Measurements from ENCODE around the gene HACE1. TPM values are rescaled to one million over a fixed set of nuclear protein-coding genes. Genes with fewer than 3 reads are reported as not detected.

The HACE1 gene
- total RNA-seq, 1 donor = 16.6 TPM

DNA sequence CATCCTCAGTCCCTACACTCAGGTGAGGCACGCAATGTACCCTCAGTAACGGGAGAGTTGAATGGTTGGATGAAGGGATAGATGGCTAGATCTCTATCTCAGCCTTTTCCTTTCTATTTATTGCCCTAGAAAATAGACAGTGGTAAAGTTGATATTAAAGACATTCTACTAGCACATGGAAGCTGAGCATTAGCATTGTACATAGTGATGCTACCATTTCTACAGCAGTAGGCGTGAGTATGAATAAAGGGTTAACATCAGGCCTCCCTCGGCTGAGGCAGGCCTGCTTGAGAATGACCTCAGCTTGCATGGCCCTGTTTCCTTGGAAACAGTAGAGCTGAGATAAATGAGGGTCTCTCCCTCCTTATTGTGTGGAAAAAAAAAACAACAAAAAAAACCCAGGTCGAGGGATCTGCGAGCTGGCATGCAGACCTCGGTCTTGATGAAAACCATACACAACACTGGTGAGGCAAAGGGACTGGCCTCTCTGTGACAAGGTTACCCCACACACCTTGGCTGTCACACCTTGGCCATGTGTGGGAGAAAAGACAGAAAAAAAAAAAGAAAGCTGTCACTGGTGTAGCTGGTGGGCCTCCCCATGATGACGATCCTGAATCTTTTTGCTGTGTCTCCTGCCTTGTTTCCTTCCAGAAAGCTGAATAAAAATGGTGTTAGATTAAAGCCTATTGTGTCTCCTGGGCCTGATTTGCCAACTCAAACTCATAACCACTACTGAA is 160.0 kb downstream of the HACE1 start:
- Histone ChIP-seq H3K36me3 (ENCODE audit: insufficient read depth, low read length) (no peaks in the 10 kb centered on the region), H3K9me3 (ENCODE audit: low read depth, low read length) (no peaks in the 10 kb centered on the region), H3K4me2 (ENCODE audit: insufficient read depth, low read length) (no peak overlapping the region), H3K27me3 (ENCODE audit: insufficient read depth, low read length) (no peaks in the 10 kb centered on the region), H2AFZ (ENCODE audit: low read length) (no peak overlapping the region), H3K4me3 (ENCODE audit: insufficient read depth, low read length) (no peak overlapping the region), H3K4me1 (ENCODE audit: insufficient read depth, low read length) (no peaks in the 10 kb centered on the region), H3K27ac (ENCODE audit: low read depth, low read length) (no peak overlapping the region), H3K79me2 (ENCODE audit: insufficient read depth, low read length) (no peaks in the 10 kb centered on the region), H4K20me1 (ENCODE audit: insufficient read depth, low read length) (no peaks in the 10 kb centered on the region)
- TF ChIP-seq, protein P1, sequence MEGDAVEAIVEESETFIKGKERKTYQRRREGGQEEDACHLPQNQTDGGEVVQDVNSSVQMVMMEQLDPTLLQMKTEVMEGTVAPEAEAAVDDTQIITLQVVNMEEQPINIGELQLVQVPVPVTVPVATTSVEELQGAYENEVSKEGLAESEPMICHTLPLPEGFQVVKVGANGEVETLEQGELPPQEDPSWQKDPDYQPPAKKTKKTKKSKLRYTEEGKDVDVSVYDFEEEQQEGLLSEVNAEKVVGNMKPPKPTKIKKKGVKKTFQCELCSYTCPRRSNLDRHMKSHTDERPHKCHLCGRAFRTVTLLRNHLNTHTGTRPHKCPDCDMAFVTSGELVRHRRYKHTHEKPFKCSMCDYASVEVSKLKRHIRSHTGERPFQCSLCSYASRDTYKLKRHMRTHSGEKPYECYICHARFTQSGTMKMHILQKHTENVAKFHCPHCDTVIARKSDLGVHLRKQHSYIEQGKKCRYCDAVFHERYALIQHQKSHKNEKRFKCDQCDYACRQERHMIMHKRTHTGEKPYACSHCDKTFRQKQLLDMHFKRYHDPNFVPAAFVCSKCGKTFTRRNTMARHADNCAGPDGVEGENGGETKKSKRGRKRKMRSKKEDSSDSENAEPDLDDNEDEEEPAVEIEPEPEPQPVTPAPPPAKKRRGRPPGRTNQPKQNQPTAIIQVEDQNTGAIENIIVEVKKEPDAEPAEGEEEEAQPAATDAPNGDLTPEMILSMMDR (IDR thresholded peaks at IDR 0.05; ENCODE audit: extremely low read depth, low read depth, low read length) = no peak
- DNase-seq (ENCODE audit: insufficient read length, low spot score, missing footprints) = no peak

DNA sequence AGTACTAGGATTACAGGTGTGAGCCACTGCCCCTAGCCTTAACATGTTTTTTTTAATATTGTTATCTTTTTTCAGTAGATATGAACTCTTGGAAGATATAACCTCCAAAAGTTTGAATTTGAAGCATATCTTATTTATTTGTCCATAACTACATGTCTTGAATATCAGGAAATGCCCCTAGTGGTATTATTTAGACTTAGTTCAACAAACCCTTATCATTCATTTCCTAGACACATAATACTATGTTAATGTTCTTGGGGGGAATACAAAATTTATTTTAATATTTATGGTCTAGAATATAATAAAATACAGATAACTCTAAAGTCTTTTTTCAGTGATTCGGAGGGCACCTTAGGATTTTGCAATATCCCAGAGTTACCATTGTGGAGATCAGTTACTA is 160.7 kb downstream of the HACE1 start:
- Histone ChIP-seq H3K27me3 (ENCODE audit: insufficient read depth, low read length) (no peaks in the 10 kb centered on the region), H3K79me2 (ENCODE audit: insufficient read depth, low read length) (no peaks in the 10 kb centered on the region), H3K4me2 (ENCODE audit: insufficient read depth, low read length) (no peak overlapping the region), H4K20me1 (ENCODE audit: insufficient read depth, low read length) (no peaks in the 10 kb centered on the region), H2AFZ (ENCODE audit: low read length) (no peak overlapping the region), H3K36me3 (ENCODE audit: insufficient read depth, low read length) (no peaks in the 10 kb centered on the region), H3K4me3 (ENCODE audit: insufficient read depth, low read length) (no peak overlapping the region), H3K27ac (ENCODE audit: low read depth, low read length) (no peak overlapping the region), H3K4me1 (ENCODE audit: insufficient read depth, low read length) (no peaks in the 10 kb centered on the region), H3K9me3 (ENCODE audit: low read depth, low read length) (no peaks in the 10 kb centered on the region)
- TF ChIP-seq, protein P1 (IDR thresholded peaks at IDR 0.05; ENCODE audit: extremely low read depth, low read depth, low read length) = no peak
- DNase-seq (ENCODE audit: insufficient read length, low spot score, missing footprints) = no peak

DNA sequence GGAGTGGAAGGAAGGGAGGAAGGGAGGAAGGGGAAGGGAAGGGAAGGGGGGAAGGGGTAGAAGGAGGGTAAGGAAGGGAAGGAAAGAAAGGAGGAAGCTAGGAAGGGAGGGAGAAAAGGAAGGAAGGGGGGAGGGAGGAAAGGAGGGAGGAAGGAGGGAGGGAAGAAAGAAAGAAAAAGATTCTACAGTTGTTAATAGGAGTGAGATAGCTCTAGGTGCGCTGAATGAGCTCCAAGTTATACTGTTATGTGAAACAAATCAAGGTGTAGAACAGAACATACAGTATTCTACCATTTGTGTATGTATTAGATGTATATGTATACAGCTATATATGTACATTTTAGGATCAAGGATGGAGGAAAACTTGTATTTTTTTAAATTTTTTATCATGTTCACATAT is 167.7 kb downstream of the HACE1 start:
- DNase-seq (ENCODE audit: insufficient read length, low spot score, missing footprints) = no peak
- TF ChIP-seq, protein P1 (IDR thresholded peaks at IDR 0.05; ENCODE audit: extremely low read depth, low read depth, low read length) = no peak
- no peaks in the 10 kb centered on the region for H3K36me3 ChIP-seq (ENCODE audit: insufficient read depth, low read length)
- H3K4me2 ChIP-seq (ENCODE audit: insufficient read depth, low read length) = no peak overlapping the region
- no peaks in the 10 kb centered on the region for H3K79me2 ChIP-seq (ENCODE audit: insufficient read depth, low read length)
- H3K4me3 ChIP-seq (ENCODE audit: insufficient read depth, low read length) = no peak overlapping the region
- H4K20me1 ChIP-seq (ENCODE audit: insufficient read depth, low read length) = no peaks in the 10 kb centered on the region
- H2AFZ ChIP-seq (ENCODE audit: low read length) = no peak overlapping the region
- no peaks in the 10 kb centered on the region for H3K9me3 ChIP-seq (ENCODE audit: low read depth, low read length)
- no peaks in the 10 kb centered on the region for H3K27me3 ChIP-seq (ENCODE audit: insufficient read depth, low read length)
- no peak overlapping the region for H3K27ac ChIP-seq (ENCODE audit: low read depth, low read length)
- H3K4me1 ChIP-seq (ENCODE audit: insufficient read depth, low read length) = peaks cover 8% of the 10 kb centered on the region

DNA sequence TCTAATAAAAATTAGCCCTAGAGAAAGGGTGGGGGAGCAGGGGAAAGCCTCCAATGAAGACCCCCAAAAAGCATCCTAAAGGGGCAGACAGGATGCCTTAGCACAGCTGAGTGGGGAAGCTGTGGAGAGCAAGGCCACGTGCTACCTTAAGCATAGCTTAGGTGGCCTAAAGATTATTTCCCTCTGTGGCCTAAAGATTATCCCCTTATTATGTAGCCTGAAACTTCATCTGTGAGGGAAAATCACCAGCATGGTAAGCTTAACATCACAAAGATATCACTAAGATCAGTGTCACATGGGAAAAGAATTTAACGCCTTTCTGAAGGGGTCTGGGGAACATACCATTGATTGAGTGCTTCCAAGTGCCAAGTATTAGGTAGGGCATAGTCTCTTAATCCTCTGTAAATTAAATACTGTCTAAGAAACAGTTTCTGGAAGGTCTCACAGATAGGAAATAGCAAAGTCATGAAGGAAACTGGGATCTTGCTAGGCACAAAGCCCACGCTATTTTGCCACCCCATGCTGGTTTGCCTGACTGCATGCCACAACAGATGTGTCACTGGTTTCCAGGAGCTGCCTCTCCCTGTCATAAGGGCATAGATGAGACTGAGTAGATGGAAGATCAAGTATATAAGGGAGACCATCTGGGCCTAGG is 170.0 kb downstream of the HACE1 start:
- H4K20me1 ChIP-seq (ENCODE audit: insufficient read depth, low read length) = no peaks in the 10 kb centered on the region
- DNase-seq (ENCODE audit: insufficient read length, low spot score, missing footprints) = peak; percentile 62

More for the DNA sequence above, 170.0 kb downstream of the HACE1 start:
- Histone ChIP-seq H3K27ac (ENCODE audit: low read depth, low read length) (peak overlapping the region; percentile 18), H3K4me2 (ENCODE audit: insufficient read depth, low read length) (no peak overlapping the region), H3K79me2 (ENCODE audit: insufficient read depth, low read length) (no peaks in the 10 kb centered on the region), H3K4me3 (ENCODE audit: insufficient read depth, low read length) (no peak overlapping the region), H3K4me1 (ENCODE audit: insufficient read depth, low read length) (peaks cover 8% of the 10 kb centered on the region), H3K9me3 (ENCODE audit: low read depth, low read length) (no peaks in the 10 kb centered on the region), H3K36me3 (ENCODE audit: insufficient read depth, low read length) (no peaks in the 10 kb centered on the region), H3K27me3 (ENCODE audit: insufficient read depth, low read length) (no peaks in the 10 kb centered on the region), H2AFZ (ENCODE audit: low read length) (peak overlapping the region; percentile 33)
- TF ChIP-seq, protein P1 (IDR thresholded peaks at IDR 0.05; ENCODE audit: extremely low read depth, low read depth, low read length) = no peak

Measured in osteoblast (primary cell).